COLO668 (cell line): ENCODE results near the gene COQ8B.

Experiments used
- DNase-seq: peaks from one replicate; lab custom pipeline; 2025; ENCODE audit not compliant: unreplicated experiment; lab: John Stamatoyannopoulos, UW

COQ8B gene

GRCh38 chr19:40642051-40642706 is 74.5 kb downstream of the COQ8B start:
- no peak for DNase-seq
